Ovary (tissue), 9 donors: ENCODE measurements around the gene KNDC1. TPM values are rescaled to one million over a fixed set of nuclear protein-coding genes. Genes with fewer than 3 reads are reported as not detected.

Experiments
- DNase-seq, 5 donors: peaks; one replicate each; pipeline ENCODE4 v3.0.0-alpha.2; 2019 to 2020
- H3K27ac ChIP-seq, 2 donors: fragments of 200-600 bp; one replicate each; pipeline versions ENCODE4 v1.5.1 to v1.8.0; 2019 to 2022
- H3K27me3 ChIP-seq: fragments of 200-600 bp; one replicate; pipeline ENCODE4 v1.8.0; 2022
- H3K36me3 ChIP-seq: fragments of 200-600 bp; sonication (generic); one replicate; pipeline ENCODE4 v1.5.1; 2019
- H3K4me1 ChIP-seq: one replicate; pipeline ENCODE4 v1.8.1; 2013; ENCODE audit warnings: mild to moderate bottlenecking, moderate library complexity; ENCODE audit not compliant: insufficient read depth
- H3K4me3 ChIP-seq: fragments of 200-600 bp; sonication (generic); one replicate; pipeline ENCODE4 v1.5.1; 2017
- H3K9me3 ChIP-seq, 2 donors: fragments of 200-600 bp in 1 of 2; sonication (generic) in 1 of 2; one replicate each; pipeline versions ENCODE4 v1.5.1 to v1.8.1; 2013 to 2019; ENCODE audit warnings: mild to moderate bottlenecking in 1 of 2, moderate library complexity in 1 of 2
- EP300 ChIP-seq: sonication (generic); formaldehyde crosslinking; IDR thresholded peaks from one replicate; pipeline ENCODE4 v1.6.1; 2017; ENCODE audit warnings: antibody characterized with exemption
- POLR2A ChIP-seq: fragments of 450-650 bp; IDR thresholded peaks from one replicate; pipeline ENCODE4 v1.6.1; 2017; ENCODE audit warnings: antibody characterized with exemption, mild to moderate bottlenecking, moderate library complexity
- WGBS, 3 donors: extraction: QIAGEN DNeasy Blood & Tissue Kit in 1 of 3; methylation state at CpG; one replicate each; pipeline versions ENCODE4 v1.1.5 to v1.1.7; 2013 to 2017; 5-methylcytosine and 5-hydroxymethylcytosine counted together
- intact Hi-C, 4 donors: fragments of 100-400 bp; cut with DNase I; formaldehyde crosslinking; loops; one replicate each; pipeline versions ENCODE4 v1.11.0 to v1.15.1; 2022 to 2023
- polyA plus RNA-seq, 2 donors: library from polyadenylated mRNA; stranded (reverse); fragments of 200-250 nt in 1 of 2; fragments of 350-450 nt in 1 of 2; fragmentation: Illumina TruSeq in 1 of 2; extraction: RNeasy Lipid Tissue Mini Kit (QIAGEN cat#74804) in 1 of 2; gene quantifications; one replicate each; pipeline ENCODE4 v1.2.3, GENCODE V29; 2013 to 2014
- total RNA-seq, 7 donors: library from RNA; depleted of rRNA in 2 of 7; stranded (reverse); fragments of >200 nt in 2 of 7; fragmentation: NEBNext Ultra II Directional in 3 of 7; extraction: Animal tissue kit (Norgen Biotek cat#: 25700) in 3 of 7; gene quantifications; one replicate each; pipeline versions ENCODE4 v1.1.0 to v1.2.4, GENCODE V29; 2016 to 2023
- TF ChIP-seq, protein P1 (sequence below), 3 donors: fragments of 450-650 bp in 2 of 3; fragments of 200-600 bp in 1 of 3; IDR thresholded peaks; one replicate each; pipeline versions ENCODE4 v1.5.1 to v1.8.0; 2016 to 2022; ENCODE audit warnings: antibody characterized with exemption in 3 of 3, mild to moderate bottlenecking in 1 of 3
- donor health status: DM: no; HTN: no; CAD: no; lungs with moderate emphysema.
- donor health status: DM: no; HTN: no; CAD: no.
- donor health status: Bipolar disorder and iron deficiency.
- donor health status: DM: yes; HTN: yes; CAD: no.
- donor health status: DM: no; HTN: no; CAD: no.
- donor health status: DM: yes; HTN: yes; CAD: no.

The KNDC1 gene
- total and polyA plus RNA-seq, 9 donors, result 0.67 to 34.9 (median 16.6) TPM

- H3K27me3 ChIP-seq, result no peaks in the 10 kb centered on the region
- H3K4me3 ChIP-seq, result no peak overlapping the region
- no peak overlapping the region for H3K27ac ChIP-seq
- no peaks in the 10 kb centered on the region for H3K36me3 ChIP-seq
- no peak for DNase-seq
- TF ChIP-seq EP300 (no peak), POLR2A (no peak)
- TF ChIP-seq, protein P1, sequence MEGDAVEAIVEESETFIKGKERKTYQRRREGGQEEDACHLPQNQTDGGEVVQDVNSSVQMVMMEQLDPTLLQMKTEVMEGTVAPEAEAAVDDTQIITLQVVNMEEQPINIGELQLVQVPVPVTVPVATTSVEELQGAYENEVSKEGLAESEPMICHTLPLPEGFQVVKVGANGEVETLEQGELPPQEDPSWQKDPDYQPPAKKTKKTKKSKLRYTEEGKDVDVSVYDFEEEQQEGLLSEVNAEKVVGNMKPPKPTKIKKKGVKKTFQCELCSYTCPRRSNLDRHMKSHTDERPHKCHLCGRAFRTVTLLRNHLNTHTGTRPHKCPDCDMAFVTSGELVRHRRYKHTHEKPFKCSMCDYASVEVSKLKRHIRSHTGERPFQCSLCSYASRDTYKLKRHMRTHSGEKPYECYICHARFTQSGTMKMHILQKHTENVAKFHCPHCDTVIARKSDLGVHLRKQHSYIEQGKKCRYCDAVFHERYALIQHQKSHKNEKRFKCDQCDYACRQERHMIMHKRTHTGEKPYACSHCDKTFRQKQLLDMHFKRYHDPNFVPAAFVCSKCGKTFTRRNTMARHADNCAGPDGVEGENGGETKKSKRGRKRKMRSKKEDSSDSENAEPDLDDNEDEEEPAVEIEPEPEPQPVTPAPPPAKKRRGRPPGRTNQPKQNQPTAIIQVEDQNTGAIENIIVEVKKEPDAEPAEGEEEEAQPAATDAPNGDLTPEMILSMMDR (IDR thresholded peaks at IDR 0.05), result no peak
- no peaks in the 10 kb centered on the region for H3K9me3 ChIP-seq
- WGBS, 3 donors, result 84 to 95% (median 88%) methylated on average over 30 of the region's 30 CpGs
- H3K4me1 ChIP-seq, result no peaks in the 10 kb centered on the region
- intact Hi-C loops, result no loop called here
Measured at GRCh38 chr10:133154996-133155778, 4.8 kb upstream of the KNDC1 start.

DNA sequence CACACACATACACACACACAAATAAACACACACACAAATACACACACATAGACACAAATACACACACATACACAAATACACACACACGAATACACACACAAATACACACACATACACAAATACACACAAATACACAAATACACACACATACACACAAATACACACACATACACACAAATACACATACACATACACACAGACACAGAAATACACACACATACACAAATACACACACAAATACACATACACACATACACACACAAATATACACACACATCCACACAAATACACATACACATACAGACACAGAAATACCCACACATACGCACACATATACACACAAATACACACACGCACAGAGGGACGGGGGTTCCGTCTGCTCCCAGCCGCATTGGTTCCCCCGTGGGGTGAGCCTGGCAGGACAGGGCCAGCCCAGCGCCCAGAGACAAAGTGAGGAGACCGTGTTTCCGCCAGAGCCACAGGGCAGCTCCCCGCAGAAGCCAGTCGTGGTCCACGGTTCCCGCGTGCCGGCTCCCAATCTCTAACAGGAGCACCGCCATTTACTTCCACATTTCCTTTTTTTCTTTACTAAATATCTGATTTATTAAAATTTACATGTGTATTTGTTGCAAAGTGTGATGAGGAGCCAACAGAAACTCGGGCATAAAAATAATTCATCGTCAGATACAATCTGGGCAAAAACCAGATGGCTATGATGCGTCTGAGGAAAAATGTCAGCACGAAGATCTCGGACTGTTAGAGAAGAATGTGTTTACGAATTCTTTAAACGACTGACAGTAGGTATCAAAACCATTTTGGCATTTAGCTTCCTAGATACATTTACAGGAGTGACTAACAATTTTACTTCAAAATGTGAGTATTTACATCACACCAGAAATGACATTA lies 3.1 kb upstream of the KNDC1 start:
- DNase-seq, result peak in 1 of 5 donors; percentile 29
- peaks cover 9% of the 10 kb centered on the region for H3K4me1 ChIP-seq
- H3K27ac ChIP-seq, result peak overlapping the region in 1 of 2 donors; percentile 54
- TF ChIP-seq EP300 (no peak), POLR2A (no peak)
- TF ChIP-seq, protein P1 (IDR thresholded peaks at IDR 0.05), result no peak
- no peaks in the 10 kb centered on the region for H3K36me3 ChIP-seq
- H3K4me3 ChIP-seq, result no peak overlapping the region
- H3K27me3 ChIP-seq, result no peaks in the 10 kb centered on the region
- H3K9me3 ChIP-seq, result no peaks in the 10 kb centered on the region
- intact Hi-C loops, result no loop called here
- WGBS, 3 donors, result 54 to 64% (median 58%) methylated on average over 24 of the region's 24 CpGs

- peak in 1 of 5 donors; percentile 31 for DNase-seq
- peak overlapping the region in 1 of 2 donors; percentile 54 for H3K27ac ChIP-seq
- H3K4me1 ChIP-seq, result peaks cover 9% of the 10 kb centered on the region
- WGBS, 3 donors, result 56 to 62% (median 58%) methylated on average over 33 to 34 of the region's 34 CpGs
- H3K27me3 ChIP-seq, result no peaks in the 10 kb centered on the region
- no peaks in the 10 kb centered on the region for H3K9me3 ChIP-seq
- intact Hi-C loops, result no loop called here
- H3K4me3 ChIP-seq, result no peak overlapping the region
- TF ChIP-seq, protein P1 (IDR thresholded peaks at IDR 0.05), result no peak
- no peak for TF ChIP-seq EP300
- no peak for TF ChIP-seq POLR2A
- H3K36me3 ChIP-seq, result no peaks in the 10 kb centered on the region
Measured at GRCh38 chr10:133157662-133158436, 2.2 kb upstream of the KNDC1 start.

DNA sequence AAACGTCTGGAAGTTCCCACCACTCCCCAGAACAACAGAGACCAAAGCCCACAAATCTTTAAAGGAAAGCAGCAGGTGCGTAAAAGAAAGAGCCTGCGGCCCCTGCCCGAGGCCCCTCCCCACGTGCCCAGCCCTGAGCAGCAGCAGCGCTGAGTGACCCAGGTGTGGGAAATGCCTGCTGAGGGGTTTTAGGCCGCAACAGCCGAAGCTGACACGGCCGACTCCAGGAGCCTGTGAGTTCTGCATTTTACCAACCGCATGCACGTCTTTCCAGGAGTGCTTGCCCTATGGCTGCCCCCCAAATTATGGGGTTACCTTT lies 1.6 kb upstream of the KNDC1 start:
- no peaks in the 10 kb centered on the region for H3K27me3 ChIP-seq
- no peaks in the 10 kb centered on the region for H3K9me3 ChIP-seq
- 62 to 77% (median 70%) methylated on average over 12 of the region's 12 CpGs for WGBS, 3 donors
- H3K4me1 ChIP-seq, result peaks cover 9% of the 10 kb centered on the region
- intact Hi-C loops, result no loop called here
- DNase-seq, result peak in 2 of 5 donors; percentile 19 to 28
- no peak overlapping the region for H3K27ac ChIP-seq
- no peaks in the 10 kb centered on the region for H3K36me3 ChIP-seq
- TF ChIP-seq POLR2A (no peak), EP300 (no peak)
- TF ChIP-seq, protein P1 (IDR thresholded peaks at IDR 0.05), result no peak
- no peak overlapping the region for H3K4me3 ChIP-seq
